WTC11 (cell line): ENCODE results near the gene XRCC5. TPM values are rescaled to one million over a fixed set of nuclear protein-coding genes. Genes with fewer than 3 reads are reported as not detected.

Experiments used
- ATAC-seq: fragments of 200-7000 bp; cut with Tn5 transposase; 2 replicates; pipeline ENCODE4 v1.10.0; 2021; ENCODE audit warnings: mild to moderate bottlenecking, moderate library complexity
- CTCF ChIA-PET: fragments of 300-600 bp; sonication (Branson Sonifier 250); formaldehyde crosslinking; loops from one replicate; lab custom pipeline; 2021; ENCODE audit warnings: antibody characterized with exemption; lab: Charles Lee
- POLR2A ChIA-PET: fragments of 350-600 bp; sonication (Branson Sonifier 250); formaldehyde crosslinking; loops from one replicate; lab custom pipeline; 2021; ENCODE audit warnings: antibody characterized with exemption; lab: Charles Lee
- DNase-seq: peaks from one replicate; pipeline ENCODE4 v3.0.0; 2021; ENCODE audit warnings: low spot score
- H3K27ac Mint-ChIP-seq: 2 replicates; pipeline ENCODE4 v1.8.0; 2021; ENCODE audit warnings: mixed read lengths
- H3K27me3 Mint-ChIP-seq: 2 replicates; pipeline ENCODE4 v1.8.0; 2021; ENCODE audit warnings: low read depth, mild to moderate bottlenecking, moderate library complexity, mixed read lengths
- H3K36me3 Mint-ChIP-seq: 2 replicates; pipeline ENCODE4 v1.8.0; 2021; ENCODE audit warnings: mixed read lengths
- H3K4me1 Mint-ChIP-seq: 2 replicates; pipeline ENCODE4 v1.8.0; 2022; ENCODE audit warnings: mixed read lengths
- H3K4me3 Mint-ChIP-seq: 2 replicates; pipeline ENCODE4 v1.8.0; 2021; ENCODE audit warnings: mild to moderate bottlenecking, moderate library complexity, mixed read lengths
- H3K9me3 Mint-ChIP-seq: 2 replicates; pipeline ENCODE4 v1.8.0; 2021; ENCODE audit warnings: mixed read lengths
- ATF1 ChIP-seq: sonication (generic); formaldehyde crosslinking; IDR thresholded peaks from 2 replicates; pipeline ENCODE4 v1.8.1; 2023; ENCODE audit warnings: mild to moderate bottlenecking, moderate library complexity, missing genetic modification reagents
- CREM ChIP-seq: sonication (generic); formaldehyde crosslinking; IDR thresholded peaks from 2 replicates; pipeline ENCODE4 v1.8.1; 2022; ENCODE audit warnings: mild to moderate bottlenecking, missing genetic modification reagents, moderate library complexity
- E2F1 ChIP-seq: sonication (generic); formaldehyde crosslinking; IDR thresholded peaks from 2 replicates; pipeline ENCODE4 v1.8.0; 2022; ENCODE audit warnings: mild to moderate bottlenecking, missing genetic modification reagents
- E2F5 ChIP-seq: sonication (generic); formaldehyde crosslinking; IDR thresholded peaks from 2 replicates; pipeline ENCODE4 v1.8.1; 2022; ENCODE audit warnings: mild to moderate bottlenecking, moderate library complexity, missing genetic modification reagents
- ELF4 ChIP-seq: sonication (generic); formaldehyde crosslinking; IDR thresholded peaks from 2 replicates; pipeline ENCODE4 v1.8.1; 2022; ENCODE audit warnings: low read depth, mild to moderate bottlenecking, moderate library complexity, missing genetic modification reagents
- ERG ChIP-seq: fragments of 250-450 bp; sonication (Bioruptor Pico); IDR thresholded peaks from 2 replicates; pipeline ENCODE4 v1.8.0; 2021; ENCODE audit warnings: mild to moderate bottlenecking
- FOXK1 ChIP-seq: sonication (generic); formaldehyde crosslinking; IDR thresholded peaks from 2 replicates; pipeline ENCODE4 v1.8.0; 2022; ENCODE audit warnings: mild to moderate bottlenecking, moderate library complexity, missing genetic modification reagents
- HMGA2 ChIP-seq: fragments of 250-450 bp; sonication (Bioruptor Pico); IDR thresholded peaks from 2 replicates; pipeline ENCODE4 v1.4.0; 2021; ENCODE audit warnings: mild to moderate bottlenecking, moderate library complexity
- IRF1 ChIP-seq: sonication (generic); formaldehyde crosslinking; IDR thresholded peaks from 2 replicates; pipeline ENCODE4 v1.8.0; 2023; ENCODE audit warnings: missing genetic modification reagents
- IRF2 ChIP-seq: sonication (generic); formaldehyde crosslinking; IDR thresholded peaks from 2 replicates; pipeline ENCODE4 v1.8.0; 2022; ENCODE audit warnings: low read depth, missing genetic modification reagents, borderline replicate concordance
- NFATC4 ChIP-seq: fragments of 250-450 bp; sonication (Bioruptor Pico); IDR thresholded peaks from 2 replicates; pipeline ENCODE4 v1.9.0; 2021; ENCODE audit warnings: mild to moderate bottlenecking
- NR1H2 ChIP-seq: sonication (generic); formaldehyde crosslinking; IDR thresholded peaks from 2 replicates; pipeline ENCODE4 v1.9.0; 2021; ENCODE audit warnings: mild to moderate bottlenecking, moderate library complexity, missing genetic modification reagents
- NR3C1 ChIP-seq: sonication (generic); formaldehyde crosslinking; conservative IDR thresholded peaks from 2 replicates; pipeline ENCODE4 v1.8.1; 2023; ENCODE audit warnings: low read depth, mild to moderate bottlenecking, missing genetic modification reagents
- SMAD3 ChIP-seq: sonication (generic); formaldehyde crosslinking; IDR thresholded peaks from 2 replicates; pipeline ENCODE4 v1.8.0; 2022; ENCODE audit warnings: missing genetic modification reagents, mild to moderate bottlenecking, borderline replicate concordance
- STAT6 ChIP-seq: sonication (generic); formaldehyde crosslinking; conservative IDR thresholded peaks from 2 replicates; pipeline ENCODE4 v1.8.1; 2023; ENCODE audit warnings: mild to moderate bottlenecking, low read depth, missing genetic modification reagents, moderate library complexity
- TEAD1 ChIP-seq: sonication (generic); formaldehyde crosslinking; IDR thresholded peaks from 2 replicates; pipeline ENCODE4 v1.8.0; 2022; ENCODE audit warnings: mild to moderate bottlenecking, missing genetic modification reagents
- ZMAT4 ChIP-seq: fragments of 250-450 bp; sonication (Bioruptor Pico); IDR thresholded peaks from 2 replicates; pipeline ENCODE4 v1.9.0; 2021; ENCODE audit warnings: mild to moderate bottlenecking
- ZNF263 ChIP-seq: sonication (generic); formaldehyde crosslinking; IDR thresholded peaks from 2 replicates; pipeline ENCODE4 v1.8.1; 2022; ENCODE audit warnings: low read depth, mild to moderate bottlenecking, moderate library complexity, missing genetic modification reagents
- ZNF396 ChIP-seq: fragments of 250-450 bp; sonication (Bioruptor Pico); IDR thresholded peaks from 2 replicates; pipeline ENCODE4 v1.8.0; 2021; ENCODE audit warnings: mild to moderate bottlenecking, moderate library complexity, borderline replicate concordance
- ZNF532 ChIP-seq: fragments of 250-450 bp; sonication (Bioruptor Pico); IDR thresholded peaks from 2 replicates; pipeline ENCODE4 v1.9.0; 2021; ENCODE audit warnings: mild to moderate bottlenecking, borderline replicate concordance
- total RNA-seq: library from RNA; stranded (reverse); gene quantifications from 3 replicates; pipeline ENCODE4 v1.2.3, GENCODE V29; 2021

Gene XRCC5
- total RNA-seq, 1 experiment from 2014 or later, result 522 TPM

GRCh38 chr2:216220976-216221375, 111.8 kb downstream of the XRCC5 start (continued):
- TF ChIP-seq ERG (CRISPR knock-in tag) (no peak), IRF2 (CRISPR knock-in tag) (no peak), ELF4 (CRISPR knock-in tag) (no peak), NFATC4 (CRISPR knock-in tag) (no peak), NR3C1 (no peak), TEAD1 (CRISPR knock-in tag) (no peak), ZMAT4 (no peak), STAT6 (CRISPR knock-in tag) (no peak), ATF1 (CRISPR knock-in tag) (no peak), FOXK1 (CRISPR knock-in tag) (no peak), HMGA2 (CRISPR knock-in tag) (no peak), ZNF263 (no peak), ZNF532 (no peak)

GRCh38 chr2:216221811-216222210, 112.7 kb downstream of the XRCC5 start:
- POLR2A ChIA-PET, result no interaction called here
- H3K4me1 Mint-ChIP-seq, result no peaks in the 10 kb centered on the region; the same call in 1 of the 2 replicates
- CTCF ChIA-PET, result interaction anchor here (0.7 to 3.9 kb wide), 23 partner anchors 10 to 444 kb away, joined by 3 to 41 read pairs (median 4); partner anchors contain the start of gene RPL37A
- no peaks in the 10 kb centered on the region for H3K9me3 Mint-ChIP-seq
- no peaks in the 10 kb centered on the region for H3K27me3 Mint-ChIP-seq
- no peaks in the 10 kb centered on the region for H3K36me3 Mint-ChIP-seq
- H3K27ac Mint-ChIP-seq, result no peak overlapping the region
- no peak for ATAC-seq
- no peak for DNase-seq
- no peak overlapping the region for H3K4me3 Mint-ChIP-seq
- no peak for TF ChIP-seq E2F5 (CRISPR knock-in tag)
- no peak for TF ChIP-seq ZNF396 (CRISPR knock-in tag)
- TF ChIP-seq CREM, result no peak
- no peak for TF ChIP-seq SMAD3
- TF ChIP-seq IRF1, result no peak
- TF ChIP-seq NR1H2 (CRISPR knock-in tag), result no peak
- no peak for TF ChIP-seq E2F1 (CRISPR knock-in tag)
